Breast epithelium (tissue), 4 donors: ENCODE data around the gene MANBA. TPM values are rescaled to one million over a fixed set of nuclear protein-coding genes. Genes with fewer than 3 reads are reported as not detected.

Experiments
- DNase-seq, 2 donors: peaks; one replicate each; pipeline ENCODE4 v3.0.0-alpha.2; 2019; ENCODE audit warnings: low spot score in 2 of 2
- H3K27ac ChIP-seq, 2 donors: fragments of 200-600 bp; sonication (generic) in 1 of 2; one replicate each; pipeline ENCODE4 v1.5.1; 2016 to 2019; ENCODE audit warnings: mild to moderate bottlenecking in 1 of 2
- H3K27me3 ChIP-seq, 2 donors: fragments of 200-600 bp; sonication (generic) in 1 of 2; one replicate each; pipeline versions ENCODE4 v1.5.1 to v1.6.0; 2017 to 2019; ENCODE audit warnings: control low read depth in 1 of 2, mild to moderate bottlenecking in 1 of 2
- H3K36me3 ChIP-seq: fragments of 200-600 bp; one replicate; pipeline ENCODE4 v1.5.1; 2019
- H3K4me1 ChIP-seq, 2 donors: fragments of 200-600 bp; sonication (generic); one replicate each; pipeline ENCODE4 v1.5.1; 2016 to 2019; ENCODE audit warnings: control low read depth in 1 of 2
- H3K4me3 ChIP-seq, 3 donors: fragments of 200-600 bp; sonication (generic); 1 replicate in 2 of 3; 2 replicates in 1 of 3; pipeline ENCODE4 v1.5.1; 2016 to 2019; ENCODE audit warnings: mild to moderate bottlenecking in 3 of 3, moderate library complexity in 2 of 3
- H3K9me3 ChIP-seq, 2 donors: fragments of 200-600 bp; sonication (generic) in 1 of 2; one replicate each; pipeline ENCODE4 v1.5.1; 2016 to 2019; ENCODE audit warnings: control low read depth in 1 of 2
- CTCF ChIP-seq, 3 donors: fragments of 450-650 bp; IDR thresholded peaks; one replicate each; pipeline ENCODE4 v1.5.1; 2016 to 2017; ENCODE audit warnings: antibody characterized with exemption in 3 of 3, mild to moderate bottlenecking in 3 of 3, moderate library complexity in 3 of 3
- POLR2A ChIP-seq: fragments of 450-650 bp; IDR thresholded peaks from one replicate; pipeline ENCODE4 v1.6.1; 2016; ENCODE audit warnings: antibody characterized with exemption, mild to moderate bottlenecking, moderate library complexity
- POLR2AphosphoS5 ChIP-seq, 3 donors: sonication (generic); formaldehyde crosslinking; IDR thresholded peaks; one replicate each; pipeline ENCODE4 v1.6.1; 2017; ENCODE audit warnings: antibody characterized with exemption in 3 of 3
- intact Hi-C: fragments of 100-400 bp; cut with DNase I; formaldehyde crosslinking; loops from one replicate; pipeline ENCODE4 v1.15.1; 2023; ENCODE audit warnings: low total_unique reads
- total RNA-seq, 3 donors: library from RNA; depleted of rRNA; stranded (reverse); fragments of >200 nt; gene quantifications; one replicate each; pipeline ENCODE4 v1.1.0, GENCODE V29; 2016

The MANBA gene
- total RNA-seq, 3 donors from 2014 or later: 47.8 to 56.2 (median 49.8) TPM

- intact Hi-C loops: no loop called here
- no peaks in the 10 kb centered on the region for H3K27me3 ChIP-seq
- no peak overlapping the region for H3K4me3 ChIP-seq
- no peak overlapping the region for H3K27ac ChIP-seq
- no peaks in the 10 kb centered on the region for H3K36me3 ChIP-seq
- DNase-seq: no peak
- H3K4me1 ChIP-seq: no peaks in the 10 kb centered on the region
- no peak for TF ChIP-seq CTCF (IDR thresholded peaks at IDR 0.05)
- no peak for TF ChIP-seq POLR2A
- no peak for TF ChIP-seq POLR2AphosphoS5 (IDR thresholded peaks at IDR 0.05)
- no peaks in the 10 kb centered on the region for H3K9me3 ChIP-seq
Measured at GRCh38 chr4:102772738-102773340, 12.1 kb upstream of the MANBA start.

- no peak overlapping the region for H3K4me3 ChIP-seq
- H3K36me3 ChIP-seq: no peaks in the 10 kb centered on the region
- DNase-seq: no peak
- no peaks in the 10 kb centered on the region for H3K9me3 ChIP-seq
- H3K27ac ChIP-seq: no peak overlapping the region
- intact Hi-C loops: loop anchor here (2.0 kb wide), 1 partner anchor 76 kb away; no protein-coding TSS in a partner anchor
- H3K4me1 ChIP-seq: no peaks in the 10 kb centered on the region
- H3K27me3 ChIP-seq: no peaks in the 10 kb centered on the region
- TF ChIP-seq POLR2AphosphoS5 (IDR thresholded peaks at IDR 0.05) (no peak), CTCF (IDR thresholded peaks at IDR 0.05) (no peak), POLR2A (no peak)
Measured at GRCh38 chr4:102764901-102765300, 4.1 kb upstream of the MANBA start.

GRCh38 chr4:102761906-102762305, 1.1 kb upstream of the MANBA start:
- TF ChIP-seq POLR2A: no peak
- TF ChIP-seq POLR2AphosphoS5 (IDR thresholded peaks at IDR 0.05): no peak
- no peak for TF ChIP-seq CTCF (IDR thresholded peaks at IDR 0.05)
- Histone ChIP-seq H3K36me3 (no peaks in the 10 kb centered on the region), H3K27ac (no peak overlapping the region), H3K4me3 (peak overlapping the region in 2 of 3 donors; percentile 83 to 88), H3K4me1 (no peaks in the 10 kb centered on the region), H3K9me3 (no peaks in the 10 kb centered on the region), H3K27me3 (no peaks in the 10 kb centered on the region)
- intact Hi-C loops: no loop called here
- DNase-seq: no peak

GRCh38 chr4:102761296-102761701, 531 bp upstream of the MANBA start:
- no peak for DNase-seq
- H3K36me3 ChIP-seq: no peaks in the 10 kb centered on the region
- no peaks in the 10 kb centered on the region for H3K4me1 ChIP-seq
- H3K9me3 ChIP-seq: no peaks in the 10 kb centered on the region
- H3K27ac ChIP-seq: peak overlapping the region; percentile 73 to 85
- H3K4me3 ChIP-seq: peak overlapping the region; percentile 74 to 88 (median 83)
- intact Hi-C loops: no loop called here
- no peaks in the 10 kb centered on the region for H3K27me3 ChIP-seq
- TF ChIP-seq CTCF (IDR thresholded peaks at IDR 0.05): no peak
- no peak for TF ChIP-seq POLR2AphosphoS5 (IDR thresholded peaks at IDR 0.05)
- no peak for TF ChIP-seq POLR2A

- peak overlapping the region; percentile 73 to 85 for H3K27ac ChIP-seq
- no peak for DNase-seq
- H3K36me3 ChIP-seq: no peaks in the 10 kb centered on the region
- no peaks in the 10 kb centered on the region for H3K27me3 ChIP-seq
- H3K9me3 ChIP-seq: no peaks in the 10 kb centered on the region
- H3K4me3 ChIP-seq: peak overlapping the region; percentile 74 to 88 (median 83)
- intact Hi-C loops: loop anchor here (5.0 kb wide), 1 partner anchor 252 kb away; no protein-coding TSS in a partner anchor
- H3K4me1 ChIP-seq: no peaks in the 10 kb centered on the region
- TF ChIP-seq CTCF (IDR thresholded peaks at IDR 0.05) (no peak), POLR2AphosphoS5 (IDR thresholded peaks at IDR 0.05) (no peak), POLR2A (no peak)
Measured at GRCh38 chr4:102759831-102760644, 730 bp downstream of the MANBA start.
